ENCODE results near the gene DMRTB1.
A peak's percentile ranks its signal among the peaks of the same experiment; 100 is the strongest.

Gene DMRTB1

DNA sequence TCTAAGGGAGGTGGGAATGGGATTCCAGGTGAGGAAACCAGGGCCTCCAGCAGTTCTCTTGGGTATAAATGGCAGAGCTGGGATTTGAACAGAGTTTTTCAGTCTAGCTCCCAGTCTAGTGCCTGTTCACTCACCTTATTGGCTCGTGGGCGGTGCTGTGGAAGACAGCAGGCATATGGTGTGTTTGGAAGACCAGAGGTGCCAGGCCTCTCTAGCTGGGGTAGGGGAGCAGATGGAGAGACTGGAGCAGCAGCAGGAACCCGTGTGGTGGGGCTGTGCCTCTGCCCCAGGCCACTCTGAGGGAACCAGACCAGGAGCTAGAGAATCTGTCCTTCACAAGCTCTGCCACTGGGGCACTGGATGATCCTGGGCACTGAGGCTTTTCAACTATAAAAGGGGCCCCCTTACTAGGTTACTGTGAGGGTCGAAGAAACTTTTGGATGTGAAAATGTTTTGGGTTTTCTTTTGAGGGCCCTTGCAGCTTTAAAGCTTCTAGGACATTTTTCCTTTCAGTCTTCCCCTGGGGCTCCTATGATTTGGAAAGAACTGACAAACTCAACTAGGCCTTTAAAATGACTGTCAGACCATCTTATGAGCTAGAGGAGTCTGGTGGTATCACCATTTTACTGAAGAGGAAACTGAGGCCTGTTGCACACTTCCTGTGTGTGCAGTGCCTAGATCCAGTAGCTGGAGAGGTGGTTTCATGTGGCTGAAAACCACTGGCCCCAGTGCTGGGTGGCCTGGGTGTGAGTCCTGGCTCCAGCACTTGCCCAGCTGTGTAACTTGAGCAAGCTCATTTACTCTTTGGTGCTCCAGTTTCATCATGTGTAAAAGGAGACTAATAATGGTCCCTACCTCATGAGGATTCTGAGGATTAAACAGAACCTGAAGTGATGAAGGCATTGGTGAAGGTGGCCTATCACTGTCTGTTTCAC is 6.1 kb downstream of the DMRTB1 start:
- DNase-seq: no peak

DNA sequence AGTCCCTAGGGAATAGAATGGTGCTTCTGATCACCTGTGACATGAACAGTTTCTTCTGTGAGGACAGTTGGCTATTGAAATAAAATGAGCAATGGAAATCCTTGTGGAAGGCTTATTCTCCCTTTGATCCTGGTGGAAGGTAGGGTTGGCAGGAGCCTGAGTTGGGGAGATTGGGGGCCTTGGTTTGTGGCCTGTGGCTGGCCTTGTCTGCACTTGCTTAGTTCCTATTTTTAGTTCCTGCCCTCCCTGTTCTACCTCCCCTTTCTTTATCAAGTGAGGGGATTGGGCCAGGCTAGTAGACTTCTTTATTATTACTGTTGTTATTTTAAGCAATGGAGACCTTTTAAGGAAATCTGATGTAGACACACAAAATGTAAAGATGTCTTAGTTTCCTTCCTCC is 8.2 kb downstream of the DMRTB1 start:
- no peak for DNase-seq

DNA sequence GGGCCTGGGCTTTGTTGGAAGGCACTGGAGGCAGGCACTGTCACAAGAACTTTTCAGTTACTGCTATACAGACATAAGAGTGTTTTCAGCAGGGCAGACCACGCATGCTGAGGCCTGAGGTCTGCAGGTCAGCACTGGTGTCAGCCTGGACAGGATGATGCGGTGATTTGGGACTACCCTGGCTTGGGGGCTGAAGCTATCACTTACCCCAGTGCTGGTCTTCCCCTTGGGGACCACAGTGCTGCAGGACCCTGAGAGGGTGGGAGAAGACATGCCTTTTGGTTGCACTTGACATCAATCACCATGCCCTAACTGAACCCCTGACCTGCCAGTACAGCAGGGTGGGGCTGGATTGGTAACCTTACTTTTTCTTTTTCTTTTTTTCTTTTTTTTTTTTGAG is 9.2 kb downstream of the DMRTB1 start:
- no peak for DNase-seq

DNA sequence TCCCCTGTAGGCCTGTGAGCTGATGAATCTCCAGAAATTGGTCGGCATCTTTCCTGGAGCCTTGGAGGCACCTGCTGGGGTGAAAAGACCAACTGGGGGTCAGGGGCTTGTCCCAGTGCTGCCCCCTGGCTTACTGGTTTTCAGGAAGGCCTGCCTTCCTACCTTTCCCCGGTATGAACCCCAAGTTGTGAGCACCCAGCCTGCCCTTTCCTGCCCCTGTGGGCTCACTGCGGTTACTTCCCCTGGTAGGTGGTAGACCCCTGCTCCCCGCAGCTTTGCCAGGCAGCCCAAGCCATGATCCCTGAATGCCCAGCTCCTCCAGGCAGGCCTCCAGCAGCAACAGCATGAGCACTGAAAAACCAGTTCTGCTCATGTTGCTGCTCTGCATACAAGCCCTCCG is 10.2 kb downstream of the DMRTB1 start:
- no peak for DNase-seq

DNA sequence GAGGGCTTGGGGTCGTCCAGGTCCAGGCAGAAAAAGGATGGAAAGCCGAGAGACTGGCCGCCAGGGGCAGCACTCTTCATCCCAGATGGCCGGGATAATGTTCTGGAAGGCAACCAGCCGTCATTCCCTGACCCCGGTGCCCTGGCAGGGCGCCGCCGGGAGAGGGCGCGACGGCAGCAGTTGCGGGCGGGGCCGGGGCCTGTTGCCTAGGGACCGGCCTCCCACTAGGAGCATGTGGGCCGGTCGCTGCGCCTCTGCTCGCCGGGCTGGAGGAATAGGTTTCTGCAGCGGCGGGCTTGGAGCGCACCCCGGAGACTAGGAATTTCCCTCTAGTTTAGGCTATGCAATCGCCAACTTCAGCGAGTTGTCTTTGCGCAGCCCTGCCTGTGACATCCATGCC is 11.0 kb downstream of the DMRTB1 start:
- peak; percentile 12 for DNase-seq

DNA sequence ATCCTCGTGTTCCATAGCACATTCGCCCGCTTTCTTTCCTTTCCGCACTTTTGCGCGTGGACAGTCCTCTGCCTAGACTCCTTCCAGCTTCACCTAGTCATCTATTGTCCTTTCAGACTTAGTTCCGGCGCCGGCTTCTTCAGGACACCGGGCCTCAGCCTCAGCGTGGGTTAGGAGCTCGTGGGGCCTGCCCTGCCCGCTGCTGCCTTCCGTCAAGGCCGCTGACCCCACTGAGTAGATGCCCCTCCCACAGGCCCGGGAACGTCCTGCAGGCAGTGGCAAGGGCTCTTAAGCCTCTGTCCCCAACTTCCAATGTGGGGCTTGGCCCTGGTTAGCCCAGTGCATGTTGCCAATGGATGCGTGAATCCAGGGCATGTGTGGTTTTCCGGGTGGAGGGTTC is 11.4 kb downstream of the DMRTB1 start:
- DNase-seq: no peak

DNA sequence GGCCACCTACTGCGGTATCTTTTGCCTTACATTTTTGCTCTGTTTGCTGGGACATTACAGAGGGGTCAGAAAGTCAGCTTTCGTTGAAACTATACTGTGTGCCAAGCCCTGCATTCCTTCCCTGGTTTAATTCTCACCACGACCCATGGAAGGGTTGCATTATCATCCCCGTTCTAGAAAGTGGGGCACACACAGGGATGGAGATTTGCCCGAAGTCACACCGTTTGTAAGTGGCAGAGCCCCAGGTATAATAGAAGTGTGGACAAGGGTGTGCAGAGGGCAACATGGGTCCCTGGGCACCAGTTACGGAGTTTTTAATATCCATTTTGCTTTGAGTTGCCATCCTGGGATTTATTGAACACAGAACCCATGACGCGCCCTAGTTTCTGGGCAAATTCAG is 11.8 kb downstream of the DMRTB1 start:
- no peak for DNase-seq

DNA sequence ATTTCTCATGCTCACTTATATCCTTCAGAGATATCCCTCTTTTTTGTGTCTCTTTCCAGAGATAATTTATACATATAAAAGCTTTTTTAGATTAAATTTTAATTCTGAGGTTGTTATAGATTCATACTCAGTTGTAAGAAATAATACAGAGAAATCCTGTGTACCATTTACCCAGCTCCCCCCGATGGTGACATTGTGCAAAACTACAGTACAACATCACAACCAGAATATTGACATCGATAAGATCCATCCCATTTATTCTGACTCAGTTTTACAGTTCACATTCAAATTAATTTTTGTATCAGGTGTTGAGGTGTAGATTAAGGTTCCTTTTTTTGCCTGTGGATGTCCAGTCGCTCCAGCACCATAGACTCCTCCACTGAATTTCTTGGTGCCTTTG is 14.3 kb downstream of the DMRTB1 start:
- DNase-seq: no peak

DNA sequence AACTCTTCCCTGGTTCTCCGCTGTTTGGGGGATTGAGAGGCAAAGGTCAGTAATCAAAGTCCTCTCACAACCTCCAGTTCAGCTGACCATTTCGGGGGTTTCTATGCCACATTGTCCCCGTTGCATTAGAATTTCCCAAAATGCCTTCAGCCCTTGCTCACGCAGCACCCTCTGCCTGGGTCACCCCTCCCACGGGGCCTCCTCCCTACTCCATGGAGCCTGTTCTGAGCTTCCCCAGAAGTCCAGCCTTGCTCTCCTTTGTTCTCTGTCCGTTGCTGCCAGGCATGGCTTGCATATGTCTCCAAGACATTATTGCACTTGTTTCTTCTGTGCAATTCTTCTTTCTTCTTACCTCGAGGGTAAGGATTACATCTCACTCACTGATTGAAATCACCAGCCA is 16.5 kb downstream of the DMRTB1 start:
- no peak for DNase-seq

DNA sequence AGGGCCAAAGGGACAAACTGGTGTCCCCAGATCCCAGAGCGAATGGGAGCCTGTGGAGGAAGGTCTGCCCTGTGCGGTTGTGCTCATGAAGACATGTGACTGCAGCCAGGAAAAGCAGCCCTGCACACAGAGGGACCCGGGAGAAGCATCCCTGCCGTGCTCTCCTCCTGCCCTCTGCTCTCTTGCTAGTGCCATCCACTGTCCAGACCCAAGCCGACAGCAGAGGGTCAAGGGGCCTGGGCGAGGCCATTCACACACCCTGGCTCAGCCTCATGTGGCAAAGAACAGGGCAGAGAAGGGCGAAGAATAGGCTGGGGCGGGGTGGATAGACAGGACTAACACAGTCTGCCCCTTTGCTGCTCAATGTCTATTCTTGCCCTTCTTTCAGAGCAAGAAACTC is 17.4 kb downstream of the DMRTB1 start:
- no peak for DNase-seq

DNA sequence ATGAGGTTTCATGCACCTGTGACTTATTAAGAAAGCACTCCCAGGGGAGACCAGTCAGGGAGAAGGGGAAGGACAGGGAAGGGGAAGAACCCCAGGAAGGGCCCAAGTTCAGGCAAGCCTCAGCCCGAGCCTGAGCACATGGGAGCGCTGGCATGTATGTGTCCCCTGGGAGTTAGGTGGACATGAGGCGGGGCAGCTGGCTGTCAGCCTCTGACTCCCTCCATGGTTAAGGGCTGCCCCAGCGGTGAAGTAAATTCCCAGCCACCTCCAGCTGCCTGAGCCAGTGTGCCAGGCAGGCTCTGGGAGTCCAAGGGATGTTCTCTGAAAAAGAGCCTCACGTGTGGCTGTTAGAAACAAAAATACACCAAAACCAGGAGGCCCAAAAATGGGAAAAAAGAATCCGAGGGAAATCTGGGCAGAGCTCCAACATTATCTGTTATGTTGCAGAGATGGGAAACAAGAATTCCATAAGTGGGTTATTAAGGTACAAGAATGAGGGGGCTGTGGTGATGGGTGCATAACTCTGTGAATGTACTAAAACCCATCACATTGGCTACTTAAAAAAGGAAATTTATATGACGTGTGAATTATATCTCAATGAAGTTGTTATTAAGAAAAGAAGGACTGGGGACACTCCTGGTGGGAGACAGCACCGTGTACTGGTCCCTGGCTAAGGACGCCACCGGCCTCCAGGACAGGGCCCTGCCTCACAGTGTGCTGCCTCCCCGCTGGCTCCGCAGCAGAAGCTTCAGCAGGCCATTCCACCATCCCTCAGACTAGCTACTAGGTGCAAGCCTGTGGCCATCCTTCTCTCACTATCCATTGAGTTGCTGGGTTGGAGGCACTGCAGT is 18.7 kb downstream of the DMRTB1 start:
- DNase-seq: no peak

DNA sequence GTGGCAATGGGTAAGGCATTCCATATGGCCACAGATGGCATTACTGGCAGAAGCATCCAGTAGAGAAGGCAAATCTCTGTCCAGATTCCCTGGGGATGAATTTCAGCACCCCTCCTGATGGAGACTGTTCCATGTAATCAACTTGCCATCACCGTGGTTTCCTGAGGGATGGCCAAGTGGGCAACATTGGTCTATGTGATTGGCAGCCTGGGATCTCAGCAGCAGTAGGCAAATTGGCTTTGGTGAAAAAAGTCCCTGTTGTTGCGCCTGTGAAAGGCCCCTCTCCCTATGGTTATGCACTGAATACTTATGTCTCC is 19.3 kb downstream of the DMRTB1 start:
- no peak for DNase-seq

DNA sequence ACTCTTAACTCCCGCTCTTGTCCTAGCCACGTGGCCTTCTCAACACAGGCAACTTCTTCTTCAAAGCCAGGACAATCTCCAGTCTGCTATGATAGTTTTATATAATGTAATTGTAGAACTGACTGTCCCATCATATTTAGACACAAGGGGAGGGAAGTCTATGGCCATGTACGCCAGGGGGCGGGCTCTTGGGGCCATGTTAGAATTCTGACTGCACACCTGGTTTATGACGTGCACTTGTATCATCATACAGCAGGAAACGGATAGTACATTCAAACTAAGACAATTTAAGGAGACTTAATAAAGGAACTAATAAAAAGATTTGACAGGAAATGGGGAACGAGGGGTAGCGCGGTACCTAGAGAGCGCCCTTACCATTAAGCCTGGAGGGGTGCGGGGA is 21.5 kb downstream of the DMRTB1 start:
- DNase-seq: no peak

DNA sequence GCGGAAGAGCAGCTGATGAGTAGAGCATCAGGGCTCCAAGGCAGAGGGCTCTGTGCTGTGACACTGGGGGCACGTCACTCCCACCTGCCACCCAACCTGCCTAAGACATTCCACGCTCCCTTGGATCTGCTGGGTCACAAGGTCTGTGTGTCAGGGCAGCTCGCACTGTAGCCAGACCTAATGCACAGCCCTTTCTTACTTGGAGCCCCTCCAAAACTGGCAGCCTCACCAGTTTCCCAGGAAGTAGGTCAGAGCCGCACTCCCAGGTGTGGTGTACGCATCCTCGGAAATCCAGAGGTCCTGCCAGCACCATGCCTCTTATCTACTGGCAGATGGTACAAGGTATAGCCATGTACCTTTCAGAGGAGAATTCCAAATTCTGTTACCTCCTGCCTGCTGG is 22.3 kb downstream of the DMRTB1 start:
- DNase-seq: no peak

DNA sequence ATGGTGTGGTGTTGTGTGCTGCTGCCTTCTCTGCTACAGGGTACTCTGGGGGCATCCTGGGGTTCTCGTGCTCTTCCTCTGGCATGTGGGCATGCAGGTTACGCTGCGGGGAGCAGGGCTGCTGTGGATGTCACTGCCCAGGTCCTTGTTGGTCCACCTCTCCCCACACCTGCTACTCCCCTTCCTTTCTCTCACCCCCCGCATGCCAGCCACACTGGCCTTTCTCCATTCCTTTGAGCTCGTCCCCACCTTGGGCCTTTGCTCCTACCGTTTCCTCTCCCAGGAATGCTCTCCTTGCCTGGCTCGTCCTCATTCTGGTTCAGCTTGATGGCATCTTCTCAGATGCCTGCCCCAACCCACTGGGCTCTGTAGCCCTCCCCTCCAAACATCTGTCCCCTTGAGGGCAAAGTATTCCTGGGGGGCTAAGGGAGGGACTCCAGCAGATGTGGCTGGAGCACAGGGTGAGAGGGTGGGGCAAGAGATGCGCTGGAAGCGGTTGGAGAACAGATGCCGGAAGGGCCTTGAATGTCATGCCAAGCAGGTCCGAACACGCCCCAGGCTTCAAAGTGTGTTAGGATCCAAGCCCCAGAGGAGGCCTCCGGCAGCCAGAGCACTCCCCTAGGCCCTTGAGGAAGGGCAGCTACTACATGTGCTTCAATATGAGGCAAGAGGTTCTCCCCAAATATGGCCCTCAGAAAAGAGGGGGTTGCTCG is 23.4 kb downstream of the DMRTB1 start:
- DNase-seq: no peak

DNA sequence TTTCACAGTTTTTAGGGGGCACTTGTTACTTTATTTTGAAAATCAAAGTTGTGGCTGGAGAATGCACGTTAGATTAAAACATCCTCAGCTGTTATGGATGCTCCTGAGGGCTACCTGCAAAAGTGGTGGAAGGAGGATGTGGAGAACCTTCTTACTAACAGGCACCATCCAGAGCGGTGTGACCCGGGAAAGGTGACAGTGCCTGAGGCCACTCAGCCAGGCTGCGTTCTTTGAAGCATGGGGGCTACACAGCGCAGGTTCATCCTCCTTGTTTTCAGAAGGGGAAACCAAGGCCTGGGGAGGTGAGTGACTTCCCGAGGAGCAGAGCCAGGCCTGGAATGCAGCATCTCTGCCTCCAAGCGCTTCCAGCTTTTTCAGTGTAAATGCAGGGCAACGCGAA is 24.0 kb downstream of the DMRTB1 start:
- DNase-seq: no peak

DNA sequence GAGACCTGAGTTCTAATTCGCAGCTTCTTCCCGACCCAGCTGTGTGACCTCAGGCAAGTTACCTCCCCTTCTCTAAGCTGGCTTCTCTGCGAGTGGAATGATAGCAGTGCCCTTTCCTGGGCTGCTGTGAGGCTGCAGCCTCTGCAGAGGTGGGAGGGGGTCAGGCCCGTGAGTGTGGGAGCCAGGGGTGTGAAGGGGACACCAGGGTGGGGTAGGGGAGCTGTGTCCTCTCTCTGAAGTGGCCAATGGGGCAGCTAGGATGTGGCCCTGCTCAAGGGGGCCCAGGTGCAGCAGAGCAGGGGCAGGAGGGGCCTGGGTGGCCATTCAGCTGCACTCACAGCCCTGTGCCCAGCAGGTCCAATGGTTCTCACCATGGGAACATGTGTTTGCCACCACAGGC is 24.5 kb downstream of the DMRTB1 start:
- DNase-seq: no peak

DNA sequence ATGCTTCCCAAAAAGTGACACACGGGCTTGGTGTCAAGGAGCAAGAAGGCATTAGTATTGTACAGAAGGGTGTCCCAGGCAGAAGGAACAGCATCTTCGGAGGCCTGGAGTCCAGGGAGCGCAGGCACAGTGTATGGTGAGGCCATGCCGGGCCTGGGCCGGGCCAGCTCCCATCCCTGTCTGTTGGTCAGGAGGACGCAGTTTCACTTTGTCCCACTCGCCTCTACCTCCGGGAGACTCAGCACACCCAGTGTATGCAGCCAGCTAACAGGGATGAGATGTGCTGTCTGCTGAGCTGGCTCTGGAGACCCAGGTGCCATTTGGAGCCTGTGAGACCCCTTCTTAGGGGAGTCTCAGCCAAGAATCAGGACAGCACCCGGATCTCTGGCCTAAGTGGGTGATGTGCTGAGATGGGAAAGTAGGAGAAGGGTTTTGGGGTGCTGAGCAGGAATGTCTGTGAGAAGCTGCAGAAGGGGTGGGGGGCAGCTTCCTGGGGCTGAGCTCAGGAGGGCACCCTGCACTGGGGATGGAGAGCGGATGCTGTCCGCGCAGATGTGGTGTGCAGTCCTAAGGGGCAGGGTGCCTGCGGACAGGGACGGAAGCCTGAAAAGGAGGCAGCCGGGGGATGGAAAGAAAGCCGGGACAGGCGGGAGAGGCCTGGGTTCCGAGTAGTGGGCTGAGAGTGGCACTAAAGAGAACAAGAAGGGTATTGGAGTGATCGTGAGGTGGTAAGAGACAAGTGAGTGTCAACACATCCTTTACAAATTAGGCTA is 25.7 kb downstream of the DMRTB1 start:
- no peak for DNase-seq

DNA sequence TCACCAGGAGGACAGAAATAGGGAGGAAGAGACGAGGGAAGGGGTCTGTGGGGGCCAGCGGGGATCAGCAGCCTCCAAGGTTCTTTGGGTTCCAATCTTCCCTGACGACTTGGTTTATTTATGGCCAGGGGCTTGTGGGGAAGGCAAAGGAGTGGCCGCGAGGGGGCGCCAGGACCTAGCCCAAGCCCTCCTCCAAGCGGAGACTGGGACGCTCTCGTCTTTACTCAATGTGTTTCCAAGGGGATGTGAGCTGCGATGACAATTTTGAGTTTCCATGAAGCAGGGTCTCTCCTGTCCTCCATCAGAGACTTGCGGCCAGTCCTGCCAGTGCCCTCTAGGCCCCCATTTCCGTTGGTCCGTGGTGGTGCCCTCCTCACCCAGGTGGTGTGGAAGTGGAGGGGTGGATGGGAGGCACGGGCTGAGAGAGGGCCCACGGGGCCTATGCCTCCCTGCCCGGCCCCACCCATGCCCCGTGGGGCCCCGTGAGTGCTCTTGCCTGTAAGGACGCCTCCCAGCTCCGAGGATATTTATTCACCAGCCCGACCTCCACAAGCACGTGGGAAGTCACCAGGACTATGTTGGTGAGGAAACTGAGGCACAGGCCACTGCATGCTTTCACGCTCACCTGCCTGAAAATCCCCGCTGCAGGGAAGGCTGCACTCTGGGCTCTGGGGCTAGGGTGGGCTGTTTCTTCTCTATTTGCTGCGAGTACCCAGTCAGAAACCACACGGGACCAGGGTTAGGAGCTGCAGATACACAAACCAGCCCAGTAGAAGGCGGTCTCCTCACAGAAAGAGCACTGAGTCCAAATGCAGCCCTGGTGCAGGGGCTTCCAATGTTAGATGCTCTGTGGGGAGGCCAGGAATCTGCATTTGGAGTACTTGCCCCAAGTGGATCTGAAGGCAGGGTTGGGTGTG is 26.5 kb downstream of the DMRTB1 start:
- peak; percentile 52 for DNase-seq

DNA sequence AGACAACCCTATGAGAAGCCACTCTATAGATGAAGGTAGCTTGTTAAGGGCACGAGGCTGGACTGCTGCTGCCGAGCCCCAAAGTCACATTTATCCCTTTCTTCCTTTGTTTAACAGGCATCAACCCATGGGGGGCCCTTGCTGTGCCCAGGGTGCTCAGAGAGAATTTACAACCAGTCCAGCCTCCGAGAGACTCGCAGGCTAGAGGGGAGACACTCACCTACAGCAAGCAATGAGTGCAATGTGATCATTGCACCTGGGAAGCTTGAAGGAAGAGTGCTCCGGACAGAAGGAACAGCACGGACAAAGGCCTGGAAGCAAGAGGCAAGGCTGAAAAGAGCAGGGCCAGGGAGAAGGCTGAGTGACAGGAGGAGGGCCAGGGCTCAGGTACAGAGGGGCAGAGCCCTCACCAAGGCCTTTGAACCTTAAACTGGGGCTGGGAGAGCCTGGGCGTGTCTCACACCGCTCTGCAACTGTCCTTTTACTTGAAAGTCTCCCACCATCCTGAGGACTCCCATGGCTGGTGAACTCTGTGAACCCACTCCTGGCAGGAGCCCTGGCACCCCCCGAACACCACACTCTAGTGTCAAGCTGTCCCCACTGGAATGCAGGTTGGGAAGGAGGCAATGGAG is 27.3 kb downstream of the DMRTB1 start:
- DNase-seq: no peak

DNA sequence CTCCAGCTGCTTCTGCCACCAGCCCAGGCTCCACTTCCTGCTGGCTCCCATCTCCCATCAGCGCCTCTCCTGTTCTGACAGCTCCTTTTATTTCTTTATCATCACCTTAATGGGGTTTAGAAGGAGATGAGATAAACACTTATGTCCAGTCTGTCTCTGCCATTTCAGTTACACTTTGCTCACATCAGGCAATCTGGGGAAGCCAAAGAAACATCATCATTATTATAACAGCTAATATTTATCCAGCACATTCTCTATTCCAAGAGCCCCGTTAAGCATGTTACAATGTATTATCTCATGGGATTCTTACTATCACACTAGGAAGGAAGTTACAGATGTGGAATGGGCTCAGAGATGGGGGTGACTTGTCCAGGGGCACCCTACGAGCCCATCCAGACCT is 31.2 kb downstream of the DMRTB1 start:
- DNase-seq: no peak

Measured in kidney glomerular epithelial cell (primary cell).